Breast epithelium (tissue), 3 donors: ENCODE measurements around the gene UTP18.

Experiments
- POLR2A ChIP-seq: fragments of 450-650 bp; IDR thresholded peaks from one replicate; pipeline ENCODE4 v1.6.1; 2016; ENCODE audit warnings: antibody characterized with exemption, mild to moderate bottlenecking, moderate library complexity
- TF ChIP-seq, protein P1 (sequence below), 3 donors: fragments of 450-650 bp; IDR thresholded peaks; one replicate each; pipeline ENCODE4 v1.5.1; 2016 to 2017; ENCODE audit warnings: antibody characterized with exemption in 3 of 3, mild to moderate bottlenecking in 3 of 3, moderate library complexity in 3 of 3

DNA sequence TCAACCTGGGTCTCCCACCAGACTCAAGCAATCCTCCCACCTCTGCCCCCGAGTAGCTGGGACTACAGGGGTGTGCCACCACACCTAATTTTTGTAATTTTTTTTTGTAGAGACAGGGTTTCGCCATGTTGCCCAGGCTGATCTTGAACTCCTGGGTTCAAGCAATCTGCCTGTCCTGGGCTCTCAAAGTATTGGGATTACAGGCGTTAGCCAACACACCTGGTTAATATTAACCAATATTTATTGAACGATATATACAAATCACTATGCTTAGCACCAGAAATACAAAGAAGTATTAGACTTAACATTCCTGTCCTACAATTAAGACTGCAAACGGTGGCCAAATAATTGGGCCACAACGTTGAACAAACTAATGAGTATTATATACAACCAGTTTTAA, 4.7 kb upstream of the UTP18 start:
- TF ChIP-seq, protein P1, sequence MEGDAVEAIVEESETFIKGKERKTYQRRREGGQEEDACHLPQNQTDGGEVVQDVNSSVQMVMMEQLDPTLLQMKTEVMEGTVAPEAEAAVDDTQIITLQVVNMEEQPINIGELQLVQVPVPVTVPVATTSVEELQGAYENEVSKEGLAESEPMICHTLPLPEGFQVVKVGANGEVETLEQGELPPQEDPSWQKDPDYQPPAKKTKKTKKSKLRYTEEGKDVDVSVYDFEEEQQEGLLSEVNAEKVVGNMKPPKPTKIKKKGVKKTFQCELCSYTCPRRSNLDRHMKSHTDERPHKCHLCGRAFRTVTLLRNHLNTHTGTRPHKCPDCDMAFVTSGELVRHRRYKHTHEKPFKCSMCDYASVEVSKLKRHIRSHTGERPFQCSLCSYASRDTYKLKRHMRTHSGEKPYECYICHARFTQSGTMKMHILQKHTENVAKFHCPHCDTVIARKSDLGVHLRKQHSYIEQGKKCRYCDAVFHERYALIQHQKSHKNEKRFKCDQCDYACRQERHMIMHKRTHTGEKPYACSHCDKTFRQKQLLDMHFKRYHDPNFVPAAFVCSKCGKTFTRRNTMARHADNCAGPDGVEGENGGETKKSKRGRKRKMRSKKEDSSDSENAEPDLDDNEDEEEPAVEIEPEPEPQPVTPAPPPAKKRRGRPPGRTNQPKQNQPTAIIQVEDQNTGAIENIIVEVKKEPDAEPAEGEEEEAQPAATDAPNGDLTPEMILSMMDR (IDR thresholded peaks at IDR 0.05) = no peak
- TF ChIP-seq POLR2A = no peak
